Thoracic aorta (tissue), 2 donors: Measurements from ENCODE around the gene POMC. TPM values are rescaled to one million over a fixed set of nuclear protein-coding genes. Genes with fewer than 3 reads are reported as not detected.

Source experiments
- ATAC-seq: fragments of 150-250 bp; one replicate; pipeline ENCODE4 v1.8.0; 2017; ENCODE audit warnings: low read depth; ENCODE audit not compliant: insufficient number of reproducible peaks, low FRiP score
- DNase-seq: peaks from one replicate; pipeline ENCODE4 v3.0.0-alpha.2; 2020; ENCODE audit warnings: low spot score
- H3K27ac ChIP-seq, 2 donors: fragments of 200-600 bp; sonication (generic); 1 replicate in 1 of 2; 2 replicates in 1 of 2; pipeline ENCODE4 v1.5.1; 2016; ENCODE audit warnings: mild to moderate bottlenecking in 2 of 2, moderate library complexity in 2 of 2
- H3K27me3 ChIP-seq: fragments of 200-600 bp; sonication (generic); replicated peaks from 2 replicates; pipeline ENCODE4 v1.6.0; 2016; ENCODE audit warnings: mild to moderate bottlenecking; ENCODE audit not compliant: insufficient read depth
- H3K36me3 ChIP-seq: fragments of 200-600 bp; sonication (generic); one replicate; pipeline ENCODE4 v1.5.1; 2016
- H3K4me1 ChIP-seq, 2 donors: fragments of 200-600 bp; sonication (generic); 1 replicate in 1 of 2; 2 replicates in 1 of 2; pipeline versions ENCODE4 v1.5.1 to v1.6.0; 2016; ENCODE audit warnings: low read depth in 2 of 2, mild to moderate bottlenecking in 1 of 2; ENCODE audit not compliant: control insufficient read depth in 1 of 2
- H3K4me3 ChIP-seq: fragments of 200-600 bp; sonication (generic); 2 replicates; pipeline ENCODE4 v1.5.1; 2016; ENCODE audit warnings: mild to moderate bottlenecking
- H3K9me3 ChIP-seq: fragments of 200-600 bp; sonication (generic); 2 replicates; pipeline ENCODE4 v1.5.1; 2016
- CTCF ChIP-seq: fragments of 200-600 bp; sonication (generic); IDR thresholded peaks from one replicate; pipeline ENCODE4 v1.5.1; 2019; ENCODE audit warnings: antibody characterized with exemption
- total RNA-seq, 2 donors: library from RNA; depleted of rRNA; stranded (reverse); fragments of >200 nt; gene quantifications; one replicate each; pipeline versions ENCODE4 v1.1.0 to v1.2.3, GENCODE V29; 2016

Gene POMC
- total RNA-seq, 2 donors from 2014 or later: 1.2 to 5.7 TPM

- no peak for TF ChIP-seq CTCF
- DNase-seq: no peak
- Histone ChIP-seq H3K27ac (no peak overlapping the region), H3K4me3 (no peak overlapping the region), H3K36me3 (no peaks in the 10 kb centered on the region), H3K27me3 (no peaks in the 10 kb centered on the region), H3K4me1 (no peaks in the 10 kb centered on the region), H3K9me3 (no peaks in the 10 kb centered on the region)
- no peak for ATAC-seq
Observed at GRCh38 chr2:25125976-25126375, 42.4 kb downstream of the POMC start.

GRCh38 chr2:25125189-25125588, 43.2 kb downstream of the POMC start:
- no peaks in the 10 kb centered on the region for H3K9me3 ChIP-seq
- TF ChIP-seq CTCF: no peak
- H3K27me3 ChIP-seq: no peaks in the 10 kb centered on the region
- H3K27ac ChIP-seq: no peak overlapping the region
- DNase-seq (no peak), ATAC-seq (no peak)
- no peak overlapping the region for H3K4me3 ChIP-seq
- H3K36me3 ChIP-seq: no peaks in the 10 kb centered on the region
- no peaks in the 10 kb centered on the region for H3K4me1 ChIP-seq

- H3K27ac ChIP-seq: no peak overlapping the region
- H3K4me1 ChIP-seq: no peaks in the 10 kb centered on the region
- TF ChIP-seq CTCF: no peak
- DNase-seq (no peak), ATAC-seq (no peak)
- no peaks in the 10 kb centered on the region for H3K9me3 ChIP-seq
- H3K4me3 ChIP-seq: no peak overlapping the region
- no peaks in the 10 kb centered on the region for H3K27me3 ChIP-seq
- H3K36me3 ChIP-seq: no peaks in the 10 kb centered on the region
Observed at GRCh38 chr2:25123682-25124081, 44.7 kb downstream of the POMC start.

GRCh38 chr2:25122367-25122766, 46.0 kb downstream of the POMC start:
- no peak for DNase-seq
- H3K4me3 ChIP-seq: no peak overlapping the region
- no peak overlapping the region for H3K27ac ChIP-seq
- ATAC-seq: no peak
- no peaks in the 10 kb centered on the region for H3K36me3 ChIP-seq
- no peaks in the 10 kb centered on the region for H3K9me3 ChIP-seq
- no peak for TF ChIP-seq CTCF
- H3K27me3 ChIP-seq: no peaks in the 10 kb centered on the region
- no peaks in the 10 kb centered on the region for H3K4me1 ChIP-seq

GRCh38 chr2:25119263-25119662, 49.1 kb downstream of the POMC start:
- Histone ChIP-seq H3K36me3 (no peaks in the 10 kb centered on the region), H3K4me3 (no peak overlapping the region), H3K27ac (no peak overlapping the region), H3K9me3 (no peaks in the 10 kb centered on the region), H3K4me1 (no peaks in the 10 kb centered on the region), H3K27me3 (no peaks in the 10 kb centered on the region)
- TF ChIP-seq CTCF: no peak
- DNase-seq: no peak
- no peak for ATAC-seq
